HL-60/S4 treated with retinoic acid at 250 ng/mL for 4 days and 3 days (cell line): ENCODE data around the gene LAMTOR3.

Source experiments
- in situ Hi-C: fragments of 300-500 bp; cut with MboI; formaldehyde crosslinking; loops from 2 replicates; pipeline ENCODE4 v1.7.0; 2022; ENCODE audit warnings: low sequenced_read_pairs

LAMTOR3 gene, protein sequence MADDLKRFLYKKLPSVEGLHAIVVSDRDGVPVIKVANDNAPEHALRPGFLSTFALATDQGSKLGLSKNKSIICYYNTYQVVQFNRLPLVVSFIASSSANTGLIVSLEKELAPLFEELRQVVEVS

GRCh38 chr4:99894161-99894997, at the start of gene LAMTOR3:
TSS of gene LAMTOR3 (minus strand) at chr4:99894427. CDS start at chr4:99893963, 464 bp downstream.
- in situ Hi-C loops = loop anchor here (25.0 kb wide), 1 partner anchor 332 kb away; the partner anchor contains the start of genes MTTP and TRMT10A

DNA sequence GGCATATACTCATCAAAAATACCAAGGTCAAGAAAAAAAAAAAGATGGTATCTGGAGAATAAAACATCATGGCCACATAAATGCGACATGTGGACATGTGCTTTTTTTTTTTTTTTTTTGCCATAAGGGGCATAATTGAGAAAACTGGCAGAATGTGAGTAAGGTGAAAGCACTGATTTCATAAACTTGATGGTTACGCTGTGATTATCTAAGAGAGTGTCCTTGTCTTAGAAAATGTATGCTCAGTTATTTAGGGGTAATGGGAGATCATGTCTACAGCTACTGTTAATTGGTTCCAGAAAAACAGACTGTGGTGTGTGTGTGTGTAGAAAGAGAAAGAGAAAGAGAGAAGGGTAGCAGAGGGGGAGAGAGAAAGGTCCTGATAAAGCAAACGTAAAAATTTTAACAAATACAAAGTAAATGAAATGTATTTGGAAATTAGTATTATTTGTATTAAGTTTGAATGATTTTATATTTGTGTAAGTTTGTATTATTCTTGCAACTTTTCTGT, 44.1 kb upstream of the LAMTOR3 start:
- in situ Hi-C loops = no loop called here

DNA sequence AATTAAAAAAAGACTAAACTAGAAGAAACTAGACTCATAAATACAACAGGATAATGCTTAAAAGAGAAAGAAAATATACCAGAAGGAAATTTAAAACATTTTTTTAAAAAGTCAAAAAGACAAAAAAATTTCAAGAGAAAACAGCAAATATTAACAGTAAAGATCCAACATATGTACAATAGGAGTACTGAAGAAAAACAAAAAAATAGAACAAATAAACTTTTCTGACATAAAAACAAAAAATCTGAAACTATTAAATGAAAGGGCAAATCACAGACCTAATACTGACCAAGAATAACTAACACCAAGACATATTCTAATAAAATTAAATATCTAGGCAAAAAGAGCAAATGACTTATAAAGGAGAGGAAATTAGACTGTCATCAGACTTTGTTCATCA, 40.7 kb upstream of the LAMTOR3 start:
- in situ Hi-C loops = no loop called here

GRCh38 chr4:99927566-99927965, 33.3 kb upstream of the LAMTOR3 start:
- in situ Hi-C loops = no loop called here

DNA sequence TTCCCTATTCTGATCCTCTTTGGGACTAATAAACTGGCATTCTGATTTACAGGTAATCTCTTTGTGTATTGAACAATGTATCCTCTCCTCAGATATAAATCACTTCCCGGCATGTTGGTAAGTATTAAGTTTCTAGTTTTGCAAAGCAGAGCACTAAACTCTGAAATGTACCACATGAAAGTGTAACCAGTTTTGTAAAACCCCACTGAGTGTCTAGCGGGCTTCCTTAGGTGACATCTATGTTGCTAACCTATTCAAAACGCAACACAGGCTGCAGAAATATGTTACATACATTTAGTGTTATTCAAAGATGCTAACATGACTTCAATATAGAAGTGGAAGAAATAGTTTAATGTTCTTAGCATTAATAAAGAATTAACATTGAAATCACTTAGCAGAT, 26.9 kb upstream of the LAMTOR3 start:
- in situ Hi-C loops = no loop called here

GRCh38 chr4:99918656-99919055, 24.4 kb upstream of the LAMTOR3 start:
- in situ Hi-C loops = no loop called here

GRCh38 chr4:99917575-99917974, 23.3 kb upstream of the LAMTOR3 start:
- in situ Hi-C loops = no loop called here

DNA sequence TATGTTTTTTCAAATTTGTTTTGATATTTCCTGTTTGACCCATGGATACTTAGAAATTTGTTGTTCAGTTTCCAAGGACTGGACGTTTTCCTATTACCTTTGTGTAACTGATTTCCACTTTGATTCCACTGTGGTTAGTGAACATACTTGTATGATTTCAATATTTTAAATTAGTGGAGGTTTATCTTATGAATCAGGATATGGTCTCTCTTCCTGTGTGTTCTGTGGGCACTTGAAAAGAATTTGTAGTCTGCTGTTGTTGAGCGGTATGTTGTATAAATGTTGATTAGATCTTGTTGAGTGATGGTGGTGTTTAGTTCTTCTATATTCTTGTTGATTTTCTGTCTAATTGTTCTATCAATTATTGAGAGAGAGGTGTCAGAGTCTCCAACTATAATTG, 21.2 kb upstream of the LAMTOR3 start:
- in situ Hi-C loops = no loop called here

DNA sequence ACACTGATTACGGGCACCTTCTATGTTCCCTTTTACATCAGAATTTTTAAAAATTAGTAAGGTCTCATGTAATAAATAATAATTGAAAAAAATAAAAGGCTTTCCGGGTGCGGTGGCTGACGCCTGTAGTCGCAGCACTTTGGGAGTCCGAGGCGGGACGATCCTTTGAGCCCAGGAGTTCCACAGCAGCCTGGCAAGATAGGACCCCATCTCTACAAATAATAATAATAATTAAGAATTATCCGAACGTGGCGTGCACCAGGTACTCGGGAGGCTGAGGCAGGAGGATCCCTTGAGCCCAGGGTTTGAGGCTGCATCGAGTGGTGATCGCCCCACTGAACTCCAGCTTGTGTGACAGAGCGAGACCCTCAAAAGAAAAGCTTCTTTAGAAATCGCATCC, 771 bp upstream of the LAMTOR3 start:
- in situ Hi-C loops = loop anchor here (25.0 kb wide), 1 partner anchor 333 kb away; the partner anchor contains the start of genes MTTP and TRMT10A

DNA sequence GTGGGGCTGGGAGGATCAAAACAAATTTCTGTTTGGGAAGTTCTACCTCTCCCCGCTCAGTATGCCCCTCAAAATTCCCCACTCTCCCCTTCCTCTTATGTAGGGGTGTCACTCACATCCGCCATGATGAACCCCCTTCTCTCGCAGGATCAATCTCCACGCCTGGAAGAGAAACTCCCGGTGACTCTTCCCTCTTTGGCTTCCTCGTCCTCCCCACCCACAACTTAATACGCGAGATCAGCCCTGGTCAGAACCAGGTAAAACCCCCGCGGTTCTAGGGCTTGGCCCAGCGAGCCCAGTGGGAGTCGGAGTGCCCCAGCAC, 427 bp downstream of the LAMTOR3 start:
- in situ Hi-C loops = loop anchor here (25.0 kb wide), 1 partner anchor 331 kb away; the partner anchor contains the start of genes MTTP and TRMT10A

GRCh38 chr4:99893029-99893428, 1.2 kb downstream of the LAMTOR3 start:
- in situ Hi-C loops = loop anchor here (25.0 kb wide), 1 partner anchor 331 kb away; the partner anchor contains the start of genes MTTP and TRMT10A

- in situ Hi-C loops = loop anchor here (25.0 kb wide), 1 partner anchor 329 kb away; the partner anchor contains the start of genes MTTP and TRMT10A
Measured at GRCh38 chr4:99891351-99891750, 2.9 kb downstream of the LAMTOR3 start.

DNA sequence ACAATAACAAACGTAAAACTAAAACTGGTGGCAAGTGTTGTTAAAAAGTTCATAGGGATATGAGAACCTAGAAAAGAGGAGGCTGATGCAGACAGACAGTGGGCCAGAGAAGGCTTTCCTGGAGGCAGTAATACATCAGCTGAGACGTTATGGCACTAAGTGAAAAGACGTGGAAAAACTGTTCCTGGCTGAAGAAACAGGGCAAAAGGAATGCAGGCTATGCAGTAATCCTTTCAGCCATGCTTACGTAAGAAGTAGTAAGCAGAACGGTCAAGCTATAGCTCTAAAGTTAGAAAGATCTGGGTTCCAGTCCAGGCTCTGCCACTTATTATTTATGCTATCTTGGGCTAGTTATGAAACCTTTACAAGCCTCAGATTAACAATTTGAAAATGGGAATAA, 6.4 kb downstream of the LAMTOR3 start:
- in situ Hi-C loops = loop anchor here (25.0 kb wide), 1 partner anchor 326 kb away; the partner anchor contains the start of genes MTTP and TRMT10A

- in situ Hi-C loops = loop anchor here (25.0 kb wide), 1 partner anchor 324 kb away; the partner anchor contains the start of genes MTTP and TRMT10A
Measured at GRCh38 chr4:99886146-99886545, 8.1 kb downstream of the LAMTOR3 start.

- in situ Hi-C loops = loop anchor here (25.0 kb wide), 1 partner anchor 323 kb away; the partner anchor contains the start of genes MTTP and TRMT10A
Measured at GRCh38 chr4:99885687-99886086, 8.5 kb downstream of the LAMTOR3 start.

- in situ Hi-C loops = loop anchor here (25.0 kb wide), 1 partner anchor 323 kb away; the partner anchor contains the start of genes MTTP and TRMT10A
Measured at GRCh38 chr4:99885063-99885664, 9.1 kb downstream of the LAMTOR3 start.

- in situ Hi-C loops = loop anchor here (25.0 kb wide), 1 partner anchor 317 kb away; the partner anchor contains the start of genes MTTP and TRMT10A
Measured at GRCh38 chr4:99879458-99879857, 14.8 kb downstream of the LAMTOR3 start.

DNA sequence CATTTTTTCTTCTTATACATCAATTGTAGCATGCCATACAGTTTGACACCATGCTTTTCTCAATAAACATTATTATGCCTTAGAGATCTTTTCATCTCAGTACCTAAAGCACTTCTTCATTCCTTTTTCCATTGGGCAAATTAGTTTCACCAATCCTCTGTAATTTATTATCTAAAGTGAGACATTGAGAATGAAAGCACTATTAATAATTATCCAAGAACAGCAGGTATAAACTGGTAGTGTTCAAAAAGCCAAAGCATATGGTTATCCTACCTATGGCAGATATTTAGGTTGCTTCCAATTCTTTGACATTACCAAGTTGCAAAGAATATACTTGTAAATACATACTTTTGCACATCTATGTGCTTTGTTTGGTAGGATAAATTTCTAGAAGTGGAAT, 15.6 kb downstream of the LAMTOR3 start:
- in situ Hi-C loops = loop anchor here (25.0 kb wide), 1 partner anchor 316 kb away; the partner anchor contains the start of genes MTTP and TRMT10A

- in situ Hi-C loops = loop anchor here (25.0 kb wide), 1 partner anchor 315 kb away; the partner anchor contains the start of genes MTTP and TRMT10A
Measured at GRCh38 chr4:99876946-99877345, 17.3 kb downstream of the LAMTOR3 start.

GRCh38 chr4:99875071-99875470, 19.2 kb downstream of the LAMTOR3 start:
- in situ Hi-C loops = loop anchor here (25.0 kb wide), 1 partner anchor 313 kb away; the partner anchor contains the start of genes MTTP and TRMT10A

DNA sequence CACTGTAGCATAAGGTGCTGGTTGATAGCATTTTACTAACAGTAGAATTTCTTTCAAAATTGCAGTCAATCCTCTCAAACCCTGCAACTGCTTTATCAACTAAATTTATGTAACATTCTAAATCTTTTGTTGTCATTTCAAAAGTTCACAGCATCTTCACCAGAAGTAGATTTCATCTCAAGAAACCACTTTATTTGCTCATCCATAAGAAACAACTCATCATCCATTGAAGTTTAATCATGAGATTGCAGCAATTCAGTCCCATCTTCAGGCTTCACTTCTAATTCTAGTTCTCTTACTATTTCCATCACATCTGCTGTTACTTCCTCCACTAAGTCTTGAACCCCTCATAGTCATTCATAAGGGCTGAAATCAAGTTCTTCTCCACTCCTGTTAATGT, 21.7 kb downstream of the LAMTOR3 start:
- in situ Hi-C loops = no loop called here
